Stimulated activated CD8-positive, alpha-beta memory T cell treated with anti-CD3 and anti-CD28 coated beads, Interleukin-15, amount 100 ng/mL, for 24 hours (primary cell): ENCODE results near the gene ZNF805.
"Not testable (repeated sequence)": the region's sequence is repeated elsewhere in the genome, so short reads cannot be mapped to it uniquely, and the experiment has no call there.

ENCODE experiments used
- DNase-seq: peaks from one replicate; pipeline ENCODE4 v3.0.0-alpha.2; 2020; ENCODE audit warnings: low read depth

The ZNF805 gene

GRCh38 chr19:57240311-57241090 lies at the start of gene ZNF805:
Gene ZNF805, plus strand, starts transcription at chr19:57240632. Its CDS starts 260 bp downstream, at chr19:57240892.
- peak; percentile 87 for DNase-seq

- DNase-seq, result peak; percentile 84
These were observed 49.0 kb upstream of the ZNF805 start, which contains the start of gene ZNF264 for GRCh38 chr19:57191141-57192076. Gene ZNF264, plus strand, starts transcription at chr19:57191500. Its CDS starts 414 bp downstream, at chr19:57191914.

- no peak for DNase-seq
These were observed 48.4 kb upstream of the ZNF805 start for GRCh38 chr19:57192077-57192420.

- DNase-seq, result no peak
These were observed 47.4 kb upstream of the ZNF805 start for GRCh38 chr19:57192993-57193392.

GRCh38 chr19:57197874-57198273 lies 42.6 kb upstream of the ZNF805 start:
- not testable (repeated sequence) for DNase-seq

GRCh38 chr19:57202160-57202559 lies 38.3 kb upstream of the ZNF805 start:
- DNase-seq, result no peak

GRCh38 chr19:57210381-57210780 lies 30.1 kb upstream of the ZNF805 start:
- no peak for DNase-seq

- no peak for DNase-seq
These were observed 28.3 kb upstream of the ZNF805 start for GRCh38 chr19:57212109-57212508.

- no peak for DNase-seq
These were observed 12.9 kb upstream of the ZNF805 start for GRCh38 chr19:57227502-57227901.

- DNase-seq, result no peak
These were observed 8.7 kb upstream of the ZNF805 start for GRCh38 chr19:57231686-57232085.

- no peak for DNase-seq
These were observed 7.2 kb upstream of the ZNF805 start for GRCh38 chr19:57233207-57233606.

- no peak for DNase-seq
These were observed 486 bp upstream of the ZNF805 start for GRCh38 chr19:57239982-57240310.

GRCh38 chr19:57241176-57241575 lies 744 bp downstream of the ZNF805 start:
- no peak for DNase-seq

GRCh38 chr19:57242821-57243220 lies 2.4 kb downstream of the ZNF805 start:
- DNase-seq, result no peak

GRCh38 chr19:57244513-57244912 lies 4.1 kb downstream of the ZNF805 start:
- DNase-seq, result no peak

GRCh38 chr19:57245066-57245465 lies 4.6 kb downstream of the ZNF805 start:
- DNase-seq, result no peak

- no peak for DNase-seq
These were observed 5.5 kb downstream of the ZNF805 start for GRCh38 chr19:57245959-57246358.

GRCh38 chr19:57248646-57249045 lies 8.2 kb downstream of the ZNF805 start:
- DNase-seq, result no peak

- DNase-seq, result no peak
These were observed 8.9 kb downstream of the ZNF805 start for GRCh38 chr19:57249329-57249728.

- DNase-seq, result not testable (repeated sequence)
These were observed 13.3 kb downstream of the ZNF805 start for GRCh38 chr19:57253767-57254166.

GRCh38 chr19:57262044-57262443 lies 21.6 kb downstream of the ZNF805 start:
- no peak for DNase-seq

GRCh38 chr19:57263244-57263741 lies 22.9 kb downstream of the ZNF805 start:
- DNase-seq, result no peak

- no peak for DNase-seq
These were observed 26.9 kb downstream of the ZNF805 start for GRCh38 chr19:57267291-57267690.
